CD4-positive, alpha-beta T cell treated with Interferon alpha-2 for 1 hour (primary cell): ENCODE results near the gene MYT1.

Experiments used
- DNase-seq, 2 donors: peaks; one replicate each; pipeline ENCODE4 v3.0.0-alpha.2; 2020 to 2022

Gene MYT1

GRCh38 chr20:64196309-64196708, 32.1 kb downstream of the MYT1 start:
- DNase-seq, result no peak

GRCh38 chr20:64196847-64197306, 32.6 kb downstream of the MYT1 start:
- no peak for DNase-seq

DNA sequence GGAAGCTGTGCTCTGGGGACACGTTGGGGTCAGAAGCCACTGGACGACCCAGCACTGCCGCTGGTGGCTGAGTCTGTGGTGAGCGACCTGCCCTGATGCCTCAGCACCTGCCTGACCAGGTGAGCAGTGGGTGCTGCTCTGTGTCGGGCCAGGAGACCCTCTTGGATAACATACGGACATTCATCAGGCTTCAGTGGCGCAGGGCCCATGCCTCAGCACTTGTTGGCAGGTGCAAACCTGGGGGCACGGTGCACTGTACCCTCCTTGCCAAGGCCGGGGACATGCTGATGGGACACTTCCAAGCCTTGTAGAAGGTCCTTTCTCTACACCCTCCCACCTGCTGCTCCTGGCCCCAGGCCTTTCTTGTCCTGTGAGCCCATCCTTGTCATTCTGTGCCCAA, 34.1 kb downstream of the MYT1 start:
- no peak for DNase-seq

- DNase-seq, result no peak
These were observed 35.1 kb downstream of the MYT1 start for GRCh38 chr20:64199395-64199794.

DNA sequence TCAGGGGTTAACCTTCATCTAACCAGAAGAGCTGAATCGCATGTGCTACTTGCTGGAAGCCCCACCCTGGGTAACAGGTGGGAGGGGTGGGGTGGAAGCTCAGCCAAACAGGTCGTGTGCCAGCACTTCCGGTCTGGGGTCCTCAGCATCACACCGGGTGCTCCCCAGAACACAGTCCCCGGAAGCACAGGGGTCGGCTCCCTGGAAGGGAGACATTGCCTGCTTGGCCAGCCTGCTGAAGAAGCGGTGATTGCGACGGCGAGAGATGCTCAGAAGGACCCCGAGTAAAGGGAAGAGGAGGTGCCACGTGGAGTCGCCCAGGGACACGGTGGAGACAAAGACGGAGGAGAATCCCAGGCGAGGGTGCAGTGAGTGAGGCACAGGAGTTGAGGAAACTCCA, 36.5 kb downstream of the MYT1 start:
- no peak for DNase-seq

GRCh38 chr20:64201653-64202052, 37.4 kb downstream of the MYT1 start:
- no peak for DNase-seq

GRCh38 chr20:64203037-64203777, 39.0 kb downstream of the MYT1 start:
- DNase-seq, result no peak

- DNase-seq, result no peak
These were observed 41.4 kb downstream of the MYT1 start for GRCh38 chr20:64205611-64206026.

GRCh38 chr20:64206614-64207013, 42.4 kb downstream of the MYT1 start:
- no peak for DNase-seq

DNA sequence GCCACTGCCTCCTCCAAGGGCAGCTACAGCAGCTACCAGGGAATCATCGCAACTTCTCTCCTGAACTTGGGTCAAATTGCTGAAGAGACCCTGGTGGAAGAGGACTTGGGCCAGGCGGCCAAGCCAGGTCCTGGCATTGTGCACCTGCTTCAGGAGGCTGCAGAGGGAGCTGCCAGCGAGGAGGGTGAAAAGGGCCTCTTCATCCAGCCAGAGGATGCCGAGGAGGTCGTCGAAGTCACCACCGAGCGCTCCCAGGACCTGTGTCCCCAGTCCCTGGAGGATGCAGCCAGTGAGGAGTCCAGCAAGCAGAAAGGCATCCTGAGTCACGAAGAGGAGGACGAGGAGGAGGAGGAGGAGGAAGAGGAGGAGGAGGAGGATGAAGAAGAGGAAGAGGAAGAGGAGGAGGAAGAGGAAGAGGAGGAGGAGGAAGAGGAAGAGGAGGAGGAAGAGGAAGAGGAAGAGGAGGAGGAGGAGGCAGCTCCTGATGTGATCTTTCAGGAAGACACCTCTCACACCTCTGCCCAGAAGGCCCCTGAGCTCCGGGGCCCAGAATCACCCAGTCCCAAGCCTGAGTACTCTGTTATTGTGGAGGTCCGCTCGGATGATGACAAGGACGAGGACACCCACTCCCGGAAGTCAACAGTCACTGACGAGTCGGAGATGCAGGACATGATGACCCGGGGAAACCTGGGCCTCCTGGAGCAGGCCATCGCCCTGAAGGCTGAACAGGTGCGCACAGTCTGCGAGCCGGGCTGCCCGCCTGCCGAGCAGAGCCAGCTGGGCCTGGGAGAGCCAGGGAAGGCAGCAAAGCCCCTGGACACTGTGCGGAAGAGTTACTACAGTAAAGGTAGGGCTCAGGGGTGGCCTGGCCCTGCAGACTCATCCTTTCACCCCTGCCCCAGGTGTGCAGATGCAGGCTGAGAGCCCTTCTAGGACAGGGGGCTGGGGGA, 43.7 kb downstream of the MYT1 start:
- no peak for DNase-seq

DNA sequence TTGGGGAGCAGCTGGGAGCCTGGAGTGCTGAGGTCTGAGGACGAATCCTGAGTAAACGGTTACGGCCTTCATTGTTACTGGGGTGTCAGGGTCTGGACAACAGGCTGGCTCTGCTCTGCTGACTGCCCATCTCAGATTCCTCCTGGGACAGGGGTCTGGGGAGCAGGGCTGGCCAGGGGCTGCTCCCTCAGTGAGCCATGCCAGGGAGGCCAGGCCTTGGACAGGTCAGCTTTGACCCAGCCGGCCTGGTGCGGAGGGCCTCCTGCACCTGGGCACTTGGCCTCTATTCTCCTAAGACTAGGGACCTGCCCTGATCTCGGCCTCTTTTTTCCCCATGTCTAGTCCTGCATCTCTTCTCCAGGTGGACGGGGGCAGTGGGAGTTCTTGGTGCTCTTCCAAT, 44.9 kb downstream of the MYT1 start:
- DNase-seq, result no peak

- no peak for DNase-seq
These were observed 46.6 kb downstream of the MYT1 start for GRCh38 chr20:64210656-64211369.

DNA sequence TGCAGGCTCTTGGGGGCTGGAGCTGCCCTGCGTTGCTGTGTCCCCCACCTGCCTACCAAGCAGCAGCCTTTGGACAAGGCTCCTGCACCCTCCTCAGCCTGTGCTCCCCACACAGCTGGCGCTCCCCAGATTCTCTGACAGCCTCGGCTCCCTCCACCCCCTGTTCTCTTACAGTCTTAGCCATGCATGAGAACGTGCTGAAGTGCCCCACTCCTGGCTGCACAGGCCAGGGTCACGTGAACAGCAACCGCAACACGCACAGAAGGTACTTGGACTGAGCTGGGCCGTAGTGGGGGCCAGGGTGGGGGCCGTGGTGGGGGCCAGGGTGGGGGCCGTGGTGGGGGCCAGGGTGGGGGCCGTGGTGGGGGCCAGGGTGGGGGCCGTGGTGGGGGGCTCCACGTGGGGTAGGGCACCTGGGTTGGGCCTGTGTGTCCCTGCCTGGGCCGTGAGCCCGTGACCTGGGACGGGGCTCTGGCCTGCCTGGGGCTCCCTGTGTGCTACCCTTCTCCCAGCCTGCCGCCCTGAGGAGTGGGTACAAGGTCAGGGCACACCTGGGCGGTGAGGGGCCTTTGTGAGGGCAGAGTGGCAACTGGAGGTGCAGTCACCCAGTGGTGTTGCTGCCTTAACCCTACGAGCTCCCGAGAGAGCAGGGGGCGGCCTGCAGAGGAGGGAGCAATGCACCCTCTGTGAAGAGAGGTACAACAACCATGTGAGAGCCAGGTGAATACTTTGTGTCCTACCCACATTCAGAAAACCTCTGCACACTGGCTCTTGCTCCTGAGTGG, 47.8 kb downstream of the MYT1 start:
- no peak for DNase-seq

DNA sequence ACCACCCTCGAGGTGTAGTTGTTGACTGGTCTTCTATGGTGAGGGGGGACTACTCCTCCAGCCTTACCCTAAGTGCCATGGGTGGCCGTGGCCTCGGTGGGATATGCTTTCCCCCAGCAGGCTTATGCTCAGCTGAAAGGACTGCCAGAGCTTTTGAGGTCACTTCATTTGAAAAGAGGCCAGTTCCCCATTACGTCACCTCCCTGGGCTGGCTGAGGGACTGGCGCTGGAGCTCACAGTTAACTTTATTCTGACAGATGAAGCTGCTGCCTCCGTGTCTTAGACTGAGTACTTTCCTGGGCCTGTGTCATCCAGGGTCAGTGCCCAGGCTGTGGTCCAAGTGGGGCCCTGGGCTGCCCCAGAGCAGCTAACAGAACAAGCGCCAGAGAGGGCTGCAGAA, 48.5 kb downstream of the MYT1 start:
- no peak for DNase-seq

DNA sequence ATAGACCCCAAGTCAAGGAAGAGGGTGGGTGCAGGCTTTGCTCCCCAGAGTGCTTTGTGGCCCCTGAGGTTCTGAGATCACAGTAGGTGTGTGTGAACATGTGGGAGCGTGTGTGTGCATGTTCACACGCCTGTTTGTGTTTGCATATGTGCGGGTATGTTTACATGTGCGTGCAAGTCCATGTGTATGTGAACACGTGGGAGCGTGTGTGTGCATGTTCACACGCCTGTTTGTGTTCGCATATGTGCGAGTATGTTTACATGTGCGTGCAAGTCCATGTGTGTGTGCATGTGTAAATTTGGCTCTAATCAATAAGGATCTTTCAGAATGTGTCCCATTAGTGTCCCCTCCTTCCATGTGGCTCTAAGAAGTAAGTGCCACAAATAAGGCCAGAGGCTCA, 49.9 kb downstream of the MYT1 start:
- no peak for DNase-seq

DNA sequence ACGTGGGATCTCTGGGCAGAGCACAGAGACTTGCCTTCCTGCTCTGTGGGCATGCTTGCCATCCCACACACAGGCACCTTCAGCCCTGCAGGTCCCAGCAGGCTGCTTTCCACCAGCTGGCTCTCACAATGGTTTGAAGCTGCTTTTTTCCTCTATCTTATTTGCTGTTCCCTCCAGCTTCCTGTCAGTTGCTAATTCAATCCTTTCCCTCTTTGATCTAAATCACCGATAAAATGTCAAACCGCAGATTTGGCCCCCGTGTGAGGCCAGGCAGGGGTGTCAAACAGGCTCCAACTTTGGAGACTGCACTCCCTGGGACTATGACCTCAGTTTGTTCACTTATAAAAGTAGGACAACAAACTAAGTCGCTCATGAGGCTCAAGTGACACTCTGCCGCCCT, 50.7 kb downstream of the MYT1 start:
- no peak for DNase-seq

DNA sequence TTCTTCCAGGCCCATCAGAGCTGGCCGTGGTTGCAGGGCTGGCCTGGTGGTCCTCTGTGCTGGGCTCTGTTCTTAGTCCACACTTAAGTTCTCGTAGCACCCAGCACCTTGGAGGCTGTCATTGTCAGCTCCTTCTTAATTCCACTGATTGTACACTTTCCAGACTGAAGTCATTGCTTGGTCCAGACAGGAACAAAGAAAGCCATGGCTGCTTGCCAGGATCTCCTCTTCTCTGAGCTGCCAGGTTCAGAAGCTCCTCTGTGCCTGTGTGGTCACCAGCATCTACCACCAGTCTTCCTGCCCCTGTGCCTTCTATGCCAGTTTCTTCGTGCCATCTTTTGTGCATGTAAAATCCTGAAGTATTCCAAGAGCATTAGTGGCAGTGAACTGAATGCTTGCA, 51.8 kb downstream of the MYT1 start:
- DNase-seq, result no peak

DNA sequence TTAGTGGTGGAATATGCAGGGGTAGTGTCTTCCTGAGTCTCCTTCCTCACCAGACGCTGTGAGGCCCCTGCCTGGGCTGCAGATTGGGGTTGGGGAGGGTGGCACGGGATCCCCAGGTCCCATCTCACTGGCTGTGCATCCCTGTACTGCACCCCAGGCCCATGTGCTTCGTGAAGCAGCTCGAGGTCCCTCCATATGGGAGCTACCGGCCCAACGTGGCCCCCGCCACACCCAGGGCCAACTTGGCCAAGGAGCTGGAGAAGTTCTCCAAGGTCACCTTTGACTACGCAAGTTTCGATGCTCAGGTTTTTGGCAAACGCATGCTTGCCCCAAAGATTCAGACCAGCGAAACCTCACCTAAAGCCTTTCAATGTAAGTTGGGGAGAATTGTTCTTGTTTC, 52.7 kb downstream of the MYT1 start:
- DNase-seq, result no peak

DNA sequence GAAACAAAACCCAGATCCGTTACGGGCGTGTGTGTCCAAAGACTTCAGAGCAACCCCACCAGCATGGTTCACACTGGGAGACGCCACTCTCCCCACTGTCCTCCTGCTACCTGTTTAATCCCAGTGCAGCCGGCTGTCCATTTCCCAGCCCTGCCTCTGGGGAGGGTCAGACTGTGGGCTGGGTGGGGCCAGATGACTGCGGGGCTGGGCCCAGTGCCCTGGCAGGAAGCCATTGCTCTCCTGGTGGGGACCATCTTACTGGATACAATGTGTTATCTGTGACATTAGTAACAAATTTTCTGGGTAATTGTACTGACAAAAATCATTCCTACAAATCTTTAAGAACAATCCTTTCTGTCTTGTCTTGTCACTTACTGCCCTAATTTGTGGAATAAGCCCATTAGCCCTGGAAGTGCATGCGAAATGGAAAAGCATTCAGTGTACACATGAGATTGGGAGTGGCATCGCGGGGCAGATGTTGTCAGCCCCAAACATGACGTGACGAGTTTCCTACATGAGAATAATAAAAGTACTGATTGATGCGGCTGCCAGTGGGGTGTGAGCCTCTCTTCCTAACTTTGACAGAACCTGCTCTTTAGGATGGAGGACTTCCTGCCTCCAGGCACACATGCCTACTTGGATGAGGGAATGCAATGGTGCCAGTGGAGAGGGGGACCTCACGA, 53.4 kb downstream of the MYT1 start:
- no peak for DNase-seq

- DNase-seq, result peak in 1 of 2 donors; percentile 22
These were observed 55.0 kb downstream of the MYT1 start for GRCh38 chr20:64219202-64219601.

DNA sequence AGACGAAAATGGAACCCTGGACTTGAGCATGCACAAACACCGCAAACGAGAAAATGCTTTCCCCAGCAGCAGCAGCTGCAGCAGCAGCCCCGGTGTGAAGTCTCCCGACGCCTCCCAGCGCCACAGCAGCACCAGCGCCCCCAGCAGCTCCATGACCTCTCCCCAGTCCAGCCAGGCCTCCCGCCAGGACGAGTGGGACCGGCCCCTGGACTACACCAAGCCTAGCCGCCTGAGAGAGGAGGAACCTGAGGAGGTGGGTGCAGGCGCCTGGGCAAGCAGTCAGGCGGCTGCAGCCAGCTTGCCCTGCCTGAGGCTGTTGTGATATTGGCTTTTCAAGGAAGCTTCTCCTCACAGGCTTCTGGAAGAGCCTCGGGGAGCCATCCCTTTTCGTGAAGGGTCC, 55.5 kb downstream of the MYT1 start:
- no peak for DNase-seq

- no peak for DNase-seq
These were observed 56.2 kb downstream of the MYT1 start for GRCh38 chr20:64220420-64220819.
